GM18867 (cell line): Measurements from ENCODE around the gene SEMA3A.
"Not testable (repeated sequence)": the region's sequence is repeated elsewhere in the genome, so short reads cannot be mapped to it uniquely, and the experiment has no call there.

Experiments
- ATAC-seq: cut with Tn5 transposase; IDR thresholded peaks from one replicate; pipeline ENCODE4 v1.9.1; 2021; ENCODE audit warnings: mild to moderate bottlenecking, moderate library complexity; ENCODE audit not compliant: unreplicated experiment

Gene SEMA3A

DNA sequence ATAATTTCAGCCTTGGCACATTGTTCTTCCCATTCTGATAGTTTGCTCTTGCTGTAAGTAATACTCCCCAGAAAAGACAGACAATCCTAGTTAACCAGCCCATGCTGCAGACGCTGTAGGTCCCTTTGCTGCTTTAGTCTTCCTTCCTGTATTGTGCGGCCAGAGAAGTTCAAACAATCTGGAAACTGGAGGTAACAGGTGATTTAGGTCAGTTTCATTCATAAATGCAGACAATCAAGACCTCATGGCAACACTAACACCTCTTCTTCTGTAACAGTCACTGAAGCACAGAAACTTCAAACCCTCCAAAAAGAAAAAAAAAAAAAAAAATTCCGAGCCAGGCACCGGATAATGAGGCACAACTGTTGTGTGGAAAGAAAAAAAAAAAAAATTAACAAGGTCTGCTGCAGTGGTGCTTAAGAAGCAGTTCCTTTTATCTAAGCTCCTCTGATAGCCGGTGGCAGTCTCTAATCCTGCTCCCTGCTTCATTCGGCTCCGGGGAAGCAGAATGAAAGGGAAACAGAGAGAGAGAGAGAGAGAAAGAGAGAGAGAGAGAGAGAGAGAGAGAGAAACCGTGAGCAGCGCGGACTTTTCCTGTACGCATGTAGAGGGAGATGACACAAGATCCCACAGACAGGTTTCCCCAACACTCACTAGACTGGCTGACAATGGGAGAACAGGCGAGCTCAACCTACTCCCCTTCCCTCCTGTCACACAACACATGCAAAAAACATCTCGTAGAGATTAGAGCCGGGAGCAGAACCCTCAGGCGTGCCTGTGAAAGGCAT, at the start of gene SEMA3A:
Gene SEMA3A, minus strand, starts transcription at position 306 of the 788 bp plus-strand sequence. Its CDS starts 203 bp downstream, at position 103.
- ATAC-seq = no peak

DNA sequence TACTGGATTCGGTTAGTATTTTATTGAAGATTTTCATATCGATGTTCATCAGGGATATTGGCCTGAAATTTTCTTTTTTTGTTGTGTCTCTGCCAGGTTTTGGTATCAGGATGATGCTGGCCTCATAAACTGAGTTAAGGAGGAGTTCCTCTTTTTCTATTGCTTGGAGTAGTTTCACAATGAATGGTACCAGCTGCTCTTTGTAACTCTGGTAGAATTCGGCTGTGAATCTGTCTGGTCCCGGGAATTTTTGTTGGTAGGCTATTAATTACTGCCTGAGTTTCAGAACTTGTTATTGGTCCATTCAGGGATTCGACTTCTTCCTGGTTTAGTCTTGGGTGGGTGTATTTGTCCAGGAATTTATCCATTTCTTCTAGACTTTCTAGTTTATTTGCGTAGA, 48.4 kb upstream of the SEMA3A start:
- ATAC-seq = not testable (repeated sequence)

- ATAC-seq = no peak
Measured at GRCh38 chr7:84238596-84238995, 44.0 kb upstream of the SEMA3A start.

- no peak for ATAC-seq
Measured at GRCh38 chr7:84237533-84238173, 43.1 kb upstream of the SEMA3A start.

DNA sequence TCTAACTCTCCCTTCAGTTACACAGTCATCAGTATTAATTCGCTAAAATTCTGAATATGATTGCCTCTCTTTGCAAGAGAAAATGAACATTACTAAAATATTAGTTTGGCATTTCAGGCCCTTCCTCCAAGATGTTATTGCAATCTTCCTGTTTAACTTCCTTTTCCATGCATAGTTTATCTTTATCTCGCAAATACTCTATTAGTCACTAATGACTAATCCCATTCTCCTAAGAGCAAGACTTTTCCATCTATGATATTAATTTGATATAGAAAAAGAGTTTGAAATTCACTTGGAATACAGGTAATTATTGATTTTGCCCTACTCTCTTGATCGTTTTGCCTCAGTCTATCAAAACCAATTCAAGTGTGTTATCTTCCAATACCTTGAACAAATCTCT, 41.8 kb upstream of the SEMA3A start:
- no peak for ATAC-seq

DNA sequence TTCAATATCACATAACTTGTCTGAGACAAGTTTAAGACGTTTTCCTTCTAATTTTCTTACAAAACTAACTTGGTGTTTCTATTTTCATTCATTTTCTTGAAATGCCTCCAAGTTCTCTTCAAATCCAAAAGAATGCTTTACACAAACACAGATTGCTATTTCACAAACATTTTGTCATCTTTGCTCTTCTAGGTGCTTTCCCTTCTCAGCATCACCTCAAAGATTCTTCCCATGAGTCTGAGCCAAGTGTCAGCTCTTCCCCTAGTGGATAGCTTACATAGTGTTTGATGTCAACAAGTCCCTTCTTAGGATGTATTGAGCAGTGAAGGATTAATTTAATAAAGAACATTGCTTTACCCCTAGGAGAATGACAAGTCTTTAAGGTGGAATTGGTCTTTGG, 38.1 kb upstream of the SEMA3A start:
- no peak for ATAC-seq

- no peak for ATAC-seq
Measured at GRCh38 chr7:84231157-84231556, 36.6 kb upstream of the SEMA3A start.

GRCh38 chr7:84230491-84230890, 35.9 kb upstream of the SEMA3A start:
- no peak for ATAC-seq

DNA sequence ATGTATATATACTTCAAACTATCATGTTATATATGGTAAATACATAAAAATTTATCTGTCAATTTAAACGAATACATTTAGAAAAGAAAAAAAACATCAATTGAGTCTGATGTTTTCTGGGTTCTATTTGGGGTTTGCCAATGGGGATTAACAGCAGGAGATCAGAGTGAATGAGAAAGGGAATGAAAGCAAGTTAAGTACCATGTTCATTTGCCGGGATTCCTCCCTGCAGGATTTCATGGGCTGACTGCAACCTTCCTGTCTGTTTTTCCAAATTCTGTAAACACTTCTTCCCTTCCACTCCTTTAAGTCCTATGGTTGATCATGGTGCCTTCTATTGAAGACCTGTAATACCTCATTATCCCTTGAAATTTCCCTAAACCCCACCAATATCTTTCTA, 33.9 kb upstream of the SEMA3A start:
- ATAC-seq = no peak

DNA sequence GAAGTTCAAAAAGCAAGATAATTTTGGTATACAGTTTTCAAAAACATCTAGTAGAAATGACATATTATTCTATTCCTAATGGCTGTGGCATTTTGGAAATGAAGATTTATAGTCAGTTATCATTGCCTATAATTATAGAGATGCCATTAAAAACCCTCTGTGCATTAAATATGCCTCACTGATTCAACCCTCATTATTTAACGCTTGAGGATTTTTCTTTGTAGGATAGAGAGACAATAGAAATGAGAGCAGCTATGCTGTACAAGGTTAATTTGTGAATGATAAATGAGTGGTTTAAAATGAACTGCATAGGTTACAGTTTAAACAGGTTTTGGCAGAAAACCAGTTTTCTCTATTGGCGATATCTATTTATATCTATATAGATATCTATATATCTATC, 32.2 kb upstream of the SEMA3A start:
- no peak for ATAC-seq

GRCh38 chr7:84224505-84224904, 29.9 kb upstream of the SEMA3A start:
- ATAC-seq = no peak

DNA sequence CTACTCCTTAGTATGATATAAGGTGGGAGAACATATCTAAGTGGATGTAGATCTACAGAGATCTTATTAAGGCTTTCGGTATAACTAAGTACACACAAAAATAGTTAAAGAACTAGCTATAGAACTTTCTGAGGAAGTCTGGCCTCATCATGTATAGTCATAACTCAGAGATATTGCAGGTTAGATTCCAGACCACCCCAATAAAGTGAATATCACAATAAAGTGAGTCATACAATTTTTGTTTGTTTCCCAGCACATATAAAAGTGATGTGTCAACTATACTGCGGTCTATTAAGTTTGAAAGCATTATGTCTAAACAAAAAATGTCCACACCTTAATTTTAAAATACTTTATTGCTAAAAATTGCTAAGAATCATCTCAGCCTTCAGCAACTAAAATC, 24.7 kb upstream of the SEMA3A start:
- no peak for ATAC-seq

DNA sequence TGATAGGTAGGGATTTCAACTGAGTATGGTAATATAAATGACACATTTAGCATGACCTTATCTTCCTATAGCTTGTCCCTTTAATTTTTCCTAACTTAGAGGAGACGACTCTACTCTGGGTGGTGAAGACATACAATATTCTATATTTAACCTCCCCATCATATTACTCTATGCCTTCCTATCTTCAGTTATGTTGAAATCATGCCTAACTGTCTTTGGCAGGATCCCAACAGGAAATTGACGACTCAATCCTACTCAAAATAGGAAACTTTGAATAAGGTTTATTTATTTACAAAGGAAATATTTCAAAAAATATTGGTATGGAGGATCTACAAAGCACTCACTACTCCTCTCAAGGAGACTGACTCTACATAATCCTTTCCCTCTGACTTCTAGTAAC, 24.1 kb upstream of the SEMA3A start:
- no peak for ATAC-seq

GRCh38 chr7:84216472-84216871, 21.9 kb upstream of the SEMA3A start:
- no peak for ATAC-seq

DNA sequence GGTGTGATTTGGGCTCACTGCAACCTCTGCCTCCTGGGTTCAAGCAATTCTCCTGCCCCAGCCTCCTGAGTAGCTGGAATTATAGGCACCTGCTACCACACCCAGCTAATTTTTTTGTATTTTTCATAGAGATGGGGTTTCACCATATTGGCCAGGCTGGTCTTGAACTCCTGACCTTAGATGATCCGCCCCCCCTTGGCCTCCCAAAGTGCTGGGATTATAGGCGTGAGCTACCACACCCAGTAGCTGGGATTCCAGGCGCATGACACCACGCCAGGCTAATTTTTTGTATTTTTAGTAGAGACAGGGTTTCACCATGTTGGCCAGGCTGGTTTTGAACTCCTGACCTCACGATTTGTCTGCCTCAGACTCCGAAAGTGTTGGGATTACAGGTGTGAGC, 20.2 kb upstream of the SEMA3A start:
- not testable (repeated sequence) for ATAC-seq

DNA sequence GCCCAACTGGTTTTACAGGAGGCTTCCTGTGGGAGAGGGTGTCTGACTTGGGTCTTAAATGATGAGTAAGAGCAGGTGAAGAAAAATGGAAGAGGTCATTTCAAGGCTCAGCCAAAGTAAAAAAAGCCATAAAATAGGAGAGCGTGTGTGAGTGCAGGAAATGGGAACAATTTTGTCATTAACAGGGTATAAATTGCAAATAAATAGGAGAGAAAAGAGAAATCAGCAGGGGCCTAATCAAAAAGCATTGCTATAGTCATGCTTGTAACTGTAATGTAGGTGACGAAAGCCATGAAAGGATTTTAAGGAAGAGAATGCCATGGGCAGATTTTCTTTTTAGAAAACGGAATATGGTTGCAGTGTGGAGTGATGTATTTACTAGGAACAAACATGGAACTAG, 15.7 kb upstream of the SEMA3A start:
- ATAC-seq = no peak

- ATAC-seq = no peak
Measured at GRCh38 chr7:84209006-84209405, 14.4 kb upstream of the SEMA3A start.

DNA sequence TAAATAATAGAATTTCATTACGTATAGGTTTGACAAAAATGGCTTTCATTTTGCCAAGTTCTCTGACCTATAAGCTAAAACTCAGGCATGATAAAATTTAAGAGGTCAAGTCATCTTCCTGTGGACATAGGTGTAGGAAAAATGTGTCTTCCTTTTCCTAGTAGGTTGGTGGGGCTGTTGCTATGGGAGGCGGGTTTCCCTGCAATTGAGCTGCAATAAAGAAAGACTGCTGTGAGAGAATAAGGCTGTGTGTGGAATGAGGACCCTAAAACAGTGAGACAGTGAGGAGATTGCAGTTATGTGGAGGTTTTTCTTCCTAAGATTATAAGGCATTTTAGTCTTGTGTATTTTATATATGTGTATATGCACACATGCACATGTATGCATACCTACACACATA, 13.0 kb upstream of the SEMA3A start:
- ATAC-seq = no peak

- no peak for ATAC-seq
Measured at GRCh38 chr7:84207025-84207424, 12.4 kb upstream of the SEMA3A start.

DNA sequence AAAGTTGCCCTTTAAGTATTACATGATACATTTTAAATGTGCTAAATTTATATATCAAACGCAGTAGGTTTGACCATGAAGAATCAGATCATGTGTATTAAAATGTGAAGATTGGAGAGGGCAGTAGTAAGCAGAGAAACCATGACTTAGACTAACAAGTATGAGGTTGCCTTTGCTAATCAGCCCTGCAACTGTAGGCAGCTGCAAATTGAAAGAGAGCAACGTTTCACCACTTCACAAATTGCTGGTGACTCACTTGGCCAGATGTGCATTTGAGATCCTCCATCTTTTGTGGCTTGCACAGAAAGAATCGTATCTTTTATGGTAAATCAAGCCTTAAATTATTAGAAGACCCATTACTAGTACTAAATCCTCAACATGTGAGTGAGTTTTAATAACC, 10.1 kb upstream of the SEMA3A start:
- no peak for ATAC-seq

GRCh38 chr7:84202855-84203254, 8.3 kb upstream of the SEMA3A start:
- no peak for ATAC-seq

DNA sequence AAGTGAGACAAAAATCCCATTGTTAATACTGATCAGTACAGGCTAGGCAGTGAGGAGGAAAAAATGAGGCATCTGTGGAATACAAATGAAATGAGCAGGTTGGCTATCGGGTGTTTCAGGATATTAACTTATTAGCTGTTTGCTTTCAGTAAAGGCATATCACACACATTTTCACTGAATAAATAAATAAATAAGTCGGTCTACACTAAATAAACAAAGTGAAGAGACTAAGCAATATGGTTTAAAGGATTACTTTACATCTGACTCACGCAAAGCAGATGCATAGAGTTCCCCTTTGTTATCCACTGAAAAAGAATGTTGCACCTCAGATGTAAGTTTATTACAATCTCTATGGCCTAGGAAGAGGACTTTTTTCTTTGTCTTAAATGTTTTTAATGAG, 6.3 kb upstream of the SEMA3A start:
- ATAC-seq = no peak

DNA sequence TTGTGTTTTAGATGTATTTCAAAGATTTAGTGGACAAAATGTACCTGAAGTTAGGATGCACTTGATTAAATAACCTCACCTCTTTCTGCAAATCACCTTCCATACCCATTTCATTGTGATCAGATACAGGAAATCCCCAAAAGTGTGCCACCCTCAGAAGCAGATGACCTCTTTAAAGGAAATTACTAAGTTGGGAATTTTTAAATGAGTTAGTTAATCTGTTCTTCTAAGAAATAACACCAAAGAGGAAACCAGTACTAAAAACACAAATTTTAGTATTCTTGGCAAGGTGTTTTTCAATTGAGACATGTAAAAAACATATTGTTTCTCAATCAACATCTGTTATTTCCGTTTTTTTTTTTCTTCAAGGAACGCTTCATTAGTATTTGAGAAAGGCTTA, 4.6 kb upstream of the SEMA3A start:
- no peak for ATAC-seq
